GM21390 (cell line): ENCODE measurements around the gene KRI1.

Source experiments
- ATAC-seq: cut with Tn5 transposase; IDR thresholded peaks from one replicate; pipeline ENCODE4 v1.9.1; 2021; ENCODE audit not compliant: unreplicated experiment

The KRI1 gene

GRCh38 chr19:10565567-10566407 is at the start of gene KRI1:
Gene KRI1 (minus strand): TSS chr19:10566010. CDS start chr19:10565999, 11 bp downstream.
- peak; percentile 40 for ATAC-seq

GRCh38 chr19:10612499-10613119 is 46.8 kb upstream of the KRI1 start:
- ATAC-seq: no peak

- ATAC-seq: no peak
Measured at GRCh38 chr19:10611907-10612306, 46.1 kb upstream of the KRI1 start.

- no peak for ATAC-seq
Measured at GRCh38 chr19:10604460-10604980, 38.7 kb upstream of the KRI1 start.

- no peak for ATAC-seq
Measured at GRCh38 chr19:10603873-10604459, 38.2 kb upstream of the KRI1 start.

GRCh38 chr19:10603084-10603872 is 37.5 kb upstream of the KRI1 start:
- no peak for ATAC-seq

- ATAC-seq: peak; percentile 54
Measured at GRCh38 chr19:10602330-10603083, 36.7 kb upstream of the KRI1 start.

GRCh38 chr19:10601999-10602329 is 36.2 kb upstream of the KRI1 start:
- no peak for ATAC-seq

- ATAC-seq: no peak
Measured at GRCh38 chr19:10600149-10600548, 34.3 kb upstream of the KRI1 start.

GRCh38 chr19:10593820-10594637 is 28.2 kb upstream of the KRI1 start:
- no peak for ATAC-seq

GRCh38 chr19:10593148-10593547 is 27.3 kb upstream of the KRI1 start:
- ATAC-seq: no peak

- ATAC-seq: no peak
Measured at GRCh38 chr19:10587839-10588150, 22.0 kb upstream of the KRI1 start.

- ATAC-seq: no peak
Measured at GRCh38 chr19:10587022-10587838, 21.4 kb upstream of the KRI1 start, which contains the start of gene AP1M2. Gene AP1M2 (minus strand): TSS chr19:10587312. CDS start chr19:10587231, 81 bp downstream.

GRCh38 chr19:10586396-10586795 is 20.6 kb upstream of the KRI1 start:
- ATAC-seq: no peak

- no peak for ATAC-seq
Measured at GRCh38 chr19:10583036-10583776, 17.4 kb upstream of the KRI1 start.

- no peak for ATAC-seq
Measured at GRCh38 chr19:10582091-10582490, 16.3 kb upstream of the KRI1 start.

GRCh38 chr19:10580979-10581631 is 15.3 kb upstream of the KRI1 start:
- ATAC-seq: no peak

GRCh38 chr19:10577951-10578350 is 12.1 kb upstream of the KRI1 start:
- no peak for ATAC-seq
